ENCODE data around the gene SSR3.
"Not testable (repeated sequence)": the region's sequence is repeated elsewhere in the genome, so short reads cannot be mapped to it uniquely, and the experiment has no call there.

The SSR3 gene

DNA sequence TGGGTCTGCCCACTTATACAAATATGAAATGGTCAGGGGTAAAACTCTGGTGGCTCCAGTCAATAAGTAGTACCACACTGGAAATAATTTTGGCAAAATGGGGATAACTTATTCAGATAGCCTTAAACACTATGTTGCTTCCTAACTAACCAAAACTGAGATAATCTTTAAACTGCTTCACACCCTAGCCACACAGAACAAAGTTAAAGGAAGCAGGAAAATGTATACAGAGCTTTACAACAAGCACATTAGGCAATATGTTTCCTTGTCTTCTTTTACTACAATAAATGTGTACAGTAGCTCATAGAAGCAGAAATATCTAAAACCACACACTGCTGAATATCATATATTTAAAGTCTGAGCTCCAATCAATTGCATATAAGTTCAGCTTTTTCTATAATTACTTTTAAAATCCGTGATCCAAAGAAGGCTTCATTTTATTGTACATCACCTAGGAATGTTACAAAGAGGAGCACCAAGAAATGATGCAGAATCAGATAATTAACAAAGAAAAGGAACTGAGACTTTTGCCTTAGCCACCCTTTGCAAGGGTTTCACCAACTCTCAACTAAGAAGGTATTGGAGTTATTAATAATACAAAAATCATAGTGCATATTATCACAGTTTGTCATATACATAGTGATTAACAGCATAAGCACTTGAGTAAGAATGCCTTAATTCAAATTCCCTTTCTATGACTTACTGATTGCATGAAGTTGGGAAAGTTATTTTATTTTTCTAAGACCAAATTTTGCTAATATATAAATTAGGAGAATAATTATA is 9.2 kb upstream of the SSR3 start:
- no peak for TF ChIP-seq JUND (IDR thresholded peaks at IDR 0.05; ENCODE audit: low read depth)
- no peak for DNase-seq (ENCODE audit: low read depth in 1 of 2, low spot score in 1 of 2)
- in situ Hi-C loops (cut with HindIII; ENCODE audit: low pct_unique_long_range_greater_than_20kb, low sequenced_read_pairs): no loop called here

DNA sequence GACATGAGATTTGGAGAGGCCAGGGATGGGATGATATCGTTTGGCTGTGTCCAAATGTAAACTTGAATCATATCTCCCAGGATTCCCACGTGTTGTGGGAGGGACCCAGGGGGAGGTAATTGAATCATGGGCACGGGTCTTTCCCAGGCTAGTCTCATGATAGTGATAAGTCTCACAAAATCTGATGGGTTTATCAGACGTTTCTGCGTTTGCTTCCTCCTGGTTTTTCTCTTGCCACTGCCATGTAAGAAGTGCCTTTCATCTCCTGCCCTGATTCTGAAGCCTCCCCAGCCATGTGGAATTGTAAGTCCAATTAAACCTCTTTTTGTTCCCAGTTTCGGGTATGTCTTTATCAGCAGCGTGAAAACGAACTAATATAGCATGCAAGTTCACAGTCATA is 7.6 kb upstream of the SSR3 start:
- DNase-seq (ENCODE audit: low read depth in 1 of 2, low spot score in 1 of 2); in situ Hi-C loops (cut with HindIII; ENCODE audit: low pct_unique_long_range_greater_than_20kb, low sequenced_read_pairs): not testable (repeated sequence)

DNA sequence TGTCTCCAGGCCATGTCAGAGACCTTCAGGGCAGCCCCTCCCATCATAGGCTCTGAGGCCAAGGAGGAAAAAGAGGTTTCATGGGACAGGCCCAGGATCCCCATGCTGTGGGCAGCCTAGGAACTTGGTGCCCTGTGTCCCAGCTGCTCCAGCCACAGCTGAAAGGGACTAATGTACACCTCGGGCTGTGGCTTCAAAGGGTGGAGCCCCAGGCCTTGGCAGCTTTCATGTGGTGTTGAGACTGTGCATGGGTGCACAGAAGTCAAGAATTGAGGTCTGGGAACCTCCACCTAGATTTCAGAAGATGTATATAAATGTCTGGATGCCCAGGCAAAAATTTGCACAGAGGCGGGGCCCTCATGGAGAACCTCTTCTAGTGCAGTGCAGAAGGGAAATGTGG is 6.6 kb upstream of the SSR3 start:
- no peak for TF ChIP-seq JUND (IDR thresholded peaks at IDR 0.05; ENCODE audit: low read depth)
- no peak for DNase-seq (ENCODE audit: low read depth in 1 of 2, low spot score in 1 of 2)
- in situ Hi-C loops (cut with HindIII; ENCODE audit: low pct_unique_long_range_greater_than_20kb, low sequenced_read_pairs): no loop called here

DNA sequence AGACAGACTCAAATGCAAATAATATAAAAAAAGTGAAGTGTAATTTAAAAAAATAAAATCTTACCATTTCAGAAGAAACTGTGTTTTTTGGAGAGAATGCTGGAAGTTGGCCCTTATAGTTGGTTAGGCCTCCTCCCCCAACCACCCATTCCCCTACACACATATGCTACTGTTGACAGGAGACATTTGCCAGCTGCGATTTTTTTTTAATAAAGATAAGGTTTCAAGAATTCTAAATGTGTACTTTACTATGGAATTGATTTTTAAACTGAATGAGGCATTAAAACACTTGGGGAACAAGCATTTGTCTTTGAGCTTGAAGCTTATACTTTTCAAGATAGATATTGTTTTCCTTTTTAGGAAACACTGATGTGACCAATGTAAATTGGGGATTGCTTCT is 4.4 kb upstream of the SSR3 start:
- no peak for DNase-seq (ENCODE audit: low read depth in 1 of 2, low spot score in 1 of 2)
- in situ Hi-C loops (cut with HindIII; ENCODE audit: low pct_unique_long_range_greater_than_20kb, low sequenced_read_pairs): no loop called here
- TF ChIP-seq JUND (IDR thresholded peaks at IDR 0.05; ENCODE audit: low read depth): no peak

DNA sequence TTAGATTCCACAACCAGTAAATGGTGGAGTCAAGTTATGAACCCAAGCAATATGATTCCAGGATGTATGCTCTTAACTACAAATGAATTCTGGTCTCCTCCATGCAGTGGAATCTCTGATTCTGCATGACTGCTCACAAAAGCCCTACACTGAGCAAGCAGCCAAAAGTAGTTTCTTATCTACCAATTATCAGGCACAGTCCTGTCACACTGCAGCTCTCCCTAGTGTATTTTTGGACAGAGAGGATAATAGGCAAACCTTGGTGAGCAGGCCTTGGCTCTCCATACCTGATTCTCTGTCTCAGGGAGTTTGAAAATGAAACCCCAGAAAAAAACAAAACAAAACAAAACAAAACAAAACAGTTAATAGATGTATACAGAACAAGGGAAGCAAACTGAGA is 3.5 kb upstream of the SSR3 start:
- in situ Hi-C loops (cut with HindIII; ENCODE audit: low pct_unique_long_range_greater_than_20kb, low sequenced_read_pairs): no loop called here
- no peak for TF ChIP-seq JUND (IDR thresholded peaks at IDR 0.05; ENCODE audit: low read depth)
- no peak for DNase-seq (ENCODE audit: low read depth in 1 of 2, low spot score in 1 of 2)

DNA sequence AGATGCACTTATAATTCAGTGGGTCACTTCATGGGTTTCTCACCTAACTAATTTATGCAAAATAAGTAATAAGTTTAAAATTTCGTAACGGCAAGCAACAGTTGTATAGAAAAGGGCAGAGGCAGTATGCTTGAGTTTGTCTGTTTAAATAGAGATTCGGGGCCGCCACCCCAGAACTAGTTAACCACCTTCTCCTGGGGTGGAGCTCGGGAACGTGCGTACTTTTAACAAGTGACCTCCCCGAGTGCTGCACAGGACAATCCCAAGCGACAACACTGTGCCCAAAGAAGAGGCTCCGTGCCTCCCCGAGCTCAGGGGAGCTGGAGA is 439 bp downstream of the SSR3 start:
- in situ Hi-C loops (cut with HindIII; ENCODE audit: low pct_unique_long_range_greater_than_20kb, low sequenced_read_pairs): no loop called here
- no peak for TF ChIP-seq JUND (IDR thresholded peaks at IDR 0.05; ENCODE audit: low read depth)
- DNase-seq (ENCODE audit: low read depth in 1 of 2, low spot score in 1 of 2): no peak

DNA sequence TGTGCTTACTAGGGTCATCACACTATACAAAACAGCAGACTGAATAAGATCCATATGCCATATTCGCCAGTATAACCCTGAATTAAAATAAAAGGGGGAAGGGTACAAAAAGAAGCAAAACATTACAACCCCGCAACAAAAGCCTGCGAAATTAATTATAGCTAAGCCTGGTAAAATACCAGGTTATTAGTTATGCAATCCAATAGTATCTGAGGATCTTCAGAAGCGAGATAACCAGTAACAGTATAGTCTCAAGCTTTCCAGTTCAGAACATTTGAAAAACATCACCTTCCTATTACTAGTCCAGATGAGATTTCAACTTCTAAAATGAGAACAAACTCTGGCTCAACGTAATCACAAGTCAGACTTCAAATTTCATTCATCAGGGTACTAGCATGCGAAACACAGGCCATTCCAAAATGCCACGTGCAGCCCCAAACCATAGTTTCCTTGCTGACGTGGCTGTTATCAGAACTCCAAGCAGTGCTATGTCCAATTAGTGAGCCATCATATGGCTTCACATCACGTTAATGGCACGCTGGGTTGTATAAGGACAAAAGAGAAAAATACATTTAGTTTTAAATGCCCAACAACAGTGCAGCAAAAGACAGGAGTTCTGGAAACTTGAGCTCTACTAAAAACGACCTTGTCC is 1.1 kb downstream of the SSR3 start:
- in situ Hi-C loops (cut with HindIII; ENCODE audit: low pct_unique_long_range_greater_than_20kb, low sequenced_read_pairs): no loop called here
- DNase-seq (ENCODE audit: low read depth in 1 of 2, low spot score in 1 of 2): no peak
- no peak for TF ChIP-seq JUND (IDR thresholded peaks at IDR 0.05; ENCODE audit: low read depth)

DNA sequence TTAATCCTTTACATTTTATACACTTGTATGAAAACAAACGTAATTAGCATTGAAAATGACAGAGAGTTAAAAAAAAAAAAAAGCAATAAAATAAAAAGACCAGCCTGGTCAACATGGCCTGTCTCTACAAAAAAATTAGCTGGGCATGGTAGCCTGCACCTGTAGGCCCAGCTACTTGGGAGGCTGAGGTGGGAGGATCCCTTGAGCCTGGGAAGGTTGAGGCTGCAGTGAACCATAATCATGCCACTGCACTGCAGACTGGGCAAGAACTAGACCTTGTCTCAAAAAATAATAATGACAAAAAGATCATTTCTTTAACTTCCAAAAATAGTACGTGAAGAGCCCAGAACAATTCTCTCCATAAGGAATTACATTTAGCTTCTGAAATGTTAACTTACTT is 1.9 kb downstream of the SSR3 start:
- DNase-seq (ENCODE audit: low read depth in 1 of 2, low spot score in 1 of 2): no peak
- no peak for TF ChIP-seq JUND (IDR thresholded peaks at IDR 0.05; ENCODE audit: low read depth)
- in situ Hi-C loops (cut with HindIII; ENCODE audit: low pct_unique_long_range_greater_than_20kb, low sequenced_read_pairs): no loop called here

DNA sequence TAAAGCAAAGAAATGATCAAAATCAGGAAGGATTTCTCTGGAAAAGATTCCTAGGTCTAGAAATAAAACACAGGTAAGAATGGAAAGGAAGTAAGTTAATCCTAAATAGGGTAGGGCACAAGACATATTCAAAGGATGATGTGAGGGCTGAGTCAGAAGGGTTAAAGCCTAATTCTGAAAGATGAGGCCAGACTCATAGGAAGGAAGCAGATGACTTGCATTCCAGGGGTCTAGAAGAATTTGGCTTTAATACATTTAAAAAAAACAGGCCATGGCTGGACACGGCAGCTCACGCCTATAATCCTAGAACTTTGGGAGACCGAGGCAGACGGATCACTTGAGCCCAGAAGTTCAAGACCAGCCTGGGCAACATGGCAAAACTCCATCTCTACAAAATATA is 3.2 kb downstream of the SSR3 start:
- no peak for TF ChIP-seq JUND (IDR thresholded peaks at IDR 0.05; ENCODE audit: low read depth)
- no peak for DNase-seq (ENCODE audit: low read depth in 1 of 2, low spot score in 1 of 2)
- in situ Hi-C loops (cut with HindIII; ENCODE audit: low pct_unique_long_range_greater_than_20kb, low sequenced_read_pairs): no loop called here

DNA sequence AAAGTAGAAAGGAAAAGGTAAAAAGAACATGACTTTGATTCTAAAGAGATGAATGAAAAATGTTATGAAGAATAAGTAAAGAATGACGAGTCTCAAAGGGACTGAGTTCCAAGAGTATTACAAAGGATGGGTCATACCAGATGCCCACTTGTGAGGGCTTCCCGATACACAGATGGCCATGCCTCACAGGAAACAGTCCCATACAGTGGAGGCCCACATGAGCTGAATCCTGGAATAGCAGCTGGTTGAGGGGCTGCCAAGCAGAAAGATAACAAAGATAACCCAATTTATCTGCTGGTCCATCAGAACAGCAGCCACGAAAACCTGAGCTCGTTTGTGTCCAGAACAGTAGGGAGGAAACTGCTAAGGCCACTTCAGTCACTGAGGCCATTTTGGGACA is 3.7 kb downstream of the SSR3 start:
- in situ Hi-C loops (cut with HindIII; ENCODE audit: low pct_unique_long_range_greater_than_20kb, low sequenced_read_pairs): no loop called here
- no peak for DNase-seq (ENCODE audit: low read depth in 1 of 2, low spot score in 1 of 2)
- no peak for TF ChIP-seq JUND (IDR thresholded peaks at IDR 0.05; ENCODE audit: low read depth)

DNA sequence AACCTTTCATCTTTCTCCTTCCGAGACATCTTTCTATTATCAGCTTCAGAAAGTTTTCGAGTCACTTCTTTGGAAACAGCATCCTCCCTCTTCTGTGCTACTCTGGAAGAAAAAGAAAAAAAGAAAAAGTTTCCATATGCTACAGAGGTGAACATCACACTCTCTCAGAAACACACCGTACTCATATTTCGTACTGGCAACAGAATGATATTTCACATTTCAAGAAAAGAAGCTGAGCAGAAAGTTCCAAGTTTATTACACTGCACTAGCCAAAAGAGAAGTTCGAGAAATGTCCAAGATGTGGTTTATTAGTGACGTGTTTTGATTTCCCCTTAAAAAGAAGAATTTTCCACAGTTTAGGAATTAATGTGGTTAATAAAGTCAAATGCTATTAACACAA is 6.0 kb downstream of the SSR3 start:
- TF ChIP-seq JUND (IDR thresholded peaks at IDR 0.05; ENCODE audit: low read depth): no peak

DNA sequence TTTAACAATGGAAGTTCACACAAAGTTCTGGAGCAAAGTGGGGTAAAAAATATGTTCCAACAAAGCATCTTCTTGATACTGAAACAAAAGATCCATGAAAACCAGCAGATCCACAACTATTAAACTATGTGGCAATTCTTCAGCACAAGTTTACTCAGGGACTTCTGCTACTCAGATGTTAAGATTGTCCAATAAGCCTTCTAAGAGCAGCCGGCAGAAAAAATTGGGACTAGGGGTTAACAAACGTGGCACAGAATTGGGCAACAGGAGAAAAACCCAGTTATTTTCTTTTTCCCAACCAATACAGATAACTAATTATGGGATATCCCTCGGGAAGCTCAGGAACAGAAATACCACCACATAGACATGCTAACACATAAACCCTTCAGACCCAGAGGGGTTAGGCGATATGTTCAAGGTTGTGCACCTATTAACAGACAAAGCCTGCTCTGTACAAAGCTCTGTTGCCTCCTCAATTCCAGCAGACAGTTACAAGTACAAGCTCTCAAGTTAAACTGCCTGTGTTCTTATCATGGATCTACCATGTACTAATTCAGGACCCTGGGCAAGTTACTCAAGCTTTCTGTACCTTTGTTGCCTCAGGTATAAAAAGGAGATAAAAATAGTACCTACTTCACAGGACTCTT is 6.8 kb downstream of the SSR3 start:
- DNase-seq (ENCODE audit: low read depth in 1 of 2, low spot score in 1 of 2): no peak
- TF ChIP-seq JUND (IDR thresholded peaks at IDR 0.05; ENCODE audit: low read depth): no peak
- in situ Hi-C loops (cut with HindIII; ENCODE audit: low pct_unique_long_range_greater_than_20kb, low sequenced_read_pairs): no loop called here

More for the DNA sequence above, 6.0 kb downstream of the SSR3 start:
- in situ Hi-C loops (cut with HindIII; ENCODE audit: low pct_unique_long_range_greater_than_20kb, low sequenced_read_pairs): no loop called here
- DNase-seq (ENCODE audit: low read depth in 1 of 2, low spot score in 1 of 2): no peak

DNA sequence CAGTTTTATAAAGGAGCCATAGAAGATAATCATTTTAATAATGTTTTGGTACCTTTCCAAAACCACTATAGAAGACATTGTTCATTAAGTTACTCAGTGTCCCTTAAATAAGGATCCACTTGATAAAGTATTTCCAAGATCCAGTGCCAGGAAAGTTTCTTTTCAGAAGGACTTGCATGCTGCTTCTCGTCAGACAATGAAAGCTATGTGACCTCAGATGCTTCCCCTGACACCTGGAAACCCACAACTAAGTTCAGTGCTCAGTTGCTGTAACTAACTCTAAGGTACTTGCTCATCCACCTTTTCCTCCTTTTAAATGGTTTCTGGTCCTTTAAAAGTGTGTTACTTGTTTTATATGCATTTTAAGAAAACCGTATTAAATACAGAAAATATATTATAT is 7.3 kb downstream of the SSR3 start:
- in situ Hi-C loops (cut with HindIII; ENCODE audit: low pct_unique_long_range_greater_than_20kb, low sequenced_read_pairs): no loop called here
- no peak for TF ChIP-seq JUND (IDR thresholded peaks at IDR 0.05; ENCODE audit: low read depth)

More for the DNA sequence above, 7.3 kb downstream of the SSR3 start:
- DNase-seq (ENCODE audit: low read depth in 1 of 2, low spot score in 1 of 2): peak in 1 of 2 experiments; percentile 24

All from T47D (cell line).